B cell (primary cell): ENCODE data around the gene CECR2. TPM values are rescaled to one million over a fixed set of nuclear protein-coding genes. Genes with fewer than 3 reads are reported as not detected.

ENCODE experiments used
- ATAC-seq: fragments of 200-7000 bp; cut with Tn5 transposase; one replicate; pipeline ENCODE4 v1.10.0; 2021; ENCODE audit warnings: low read depth, mild to moderate bottlenecking, moderate number of reproducible peaks, moderate library complexity
- CTCF ChIA-PET: fragments of 350-600 bp; sonication (Branson Sonifier 250); formaldehyde crosslinking; loops from one replicate; lab custom pipeline; 2021; ENCODE audit warnings: antibody characterized with exemption, inconsistent platforms; lab: Charles Lee
- POLR2A ChIA-PET: fragments of 350-600 bp; sonication (Branson Sonifier 250); formaldehyde crosslinking; loops from one replicate; lab custom pipeline; 2021; ENCODE audit warnings: antibody characterized with exemption; lab: Charles Lee
- DNase-seq: peaks from one replicate; pipeline ENCODE4 v3.0.0; 2013
- H2AFZ ChIP-seq: 2 replicates; pipeline ENCODE4 v1.6.1; 2012; ENCODE audit warnings: mild to moderate bottlenecking, low read depth, low read length; ENCODE audit not compliant: insufficient read depth, poor library complexity, severe bottlenecking
- H3K27ac ChIP-seq, 2 donors: 1 replicate in 1 of 2; 2 replicates in 1 of 2; pipeline ENCODE4 v1.5.1; 2012 to 2013; ENCODE audit warnings: low read length in 2 of 2, mild to moderate bottlenecking in 2 of 2, moderate library complexity in 1 of 2
- H3K27me3 ChIP-seq, 4 experiments: fragments of 200-600 bp in 1 of 4; sonication (generic) in 1 of 4; replicated peaks in 1 of 4; 1 replicate in 2 of 4; 2 replicates in 2 of 4; pipeline versions ENCODE4 v1.6.1 to v1.7.0; 2013 to 2016; ENCODE audit warnings: low read length in 3 of 4, mild to moderate bottlenecking in 2 of 4, mixed read lengths in 1 of 4, moderate library complexity in 1 of 4; ENCODE audit not compliant: insufficient read depth in 4 of 4, control insufficient read depth in 3 of 4; ENCODE audit errors: control extremely low read depth in 1 of 4
- H3K36me3 ChIP-seq, 2 experiments: replicated peaks in 1 of 2; 1 replicate in 1 of 2; 2 replicates in 1 of 2; pipeline versions ENCODE4 v1.6.1 to v1.7.1; 2013; ENCODE audit warnings: low read length in 1 of 2; ENCODE audit not compliant: insufficient read depth in 2 of 2, control insufficient read depth in 1 of 2; ENCODE audit errors: control extremely low read depth in 1 of 2, extremely low read depth in 1 of 2
- H3K4me1 ChIP-seq, 2 donors: fragments of 200-600 bp in 1 of 2; sonication (generic) in 1 of 2; 1 replicate in 1 of 2; 2 replicates in 1 of 2; pipeline versions ENCODE4 v1.5.1 to v1.6.1; 2013 to 2017; ENCODE audit warnings: low read length in 2 of 2; ENCODE audit not compliant: control insufficient read depth in 2 of 2, insufficient read depth in 2 of 2
- H3K4me2 ChIP-seq: replicated peaks from 2 replicates; pipeline ENCODE3; 2012; ENCODE audit warnings: mild to moderate bottlenecking, low read depth, low read length; ENCODE audit not compliant: poor library complexity, severe bottlenecking
- H3K4me3 ChIP-seq, 5 experiments: fragments of 200-600 bp in 1 of 5; sonication (generic) in 1 of 5; 1 replicate in 3 of 5; 2 replicates in 2 of 5; pipeline versions ENCODE4 v1.5.1 to v1.7.0; 2011 to 2016; ENCODE audit warnings: low read length in 4 of 5, mild to moderate bottlenecking in 4 of 5, low read depth in 2 of 5, control low read depth in 1 of 5, moderate library complexity in 1 of 5; ENCODE audit not compliant: insufficient read depth in 1 of 5; ENCODE audit errors: control extremely low read depth in 1 of 5, extremely low read depth in 1 of 5
- H3K79me2 ChIP-seq: fragments of 200-600 bp; sonication (generic); one replicate; pipeline ENCODE4 v1.6.0; 2016; ENCODE audit warnings: low read length; ENCODE audit not compliant: control insufficient read depth, insufficient read depth
- H3K9ac ChIP-seq: fragments of 200-600 bp; sonication (generic); 2 replicates; pipeline ENCODE4 v1.6.1; 2017; ENCODE audit warnings: mild to moderate bottlenecking, low read length, moderate library complexity
- H3K9me3 ChIP-seq, 3 donors: one replicate each; pipeline versions ENCODE4 v1.6.1 to v1.7.1; 2013; ENCODE audit warnings: low read length in 2 of 3; ENCODE audit not compliant: control insufficient read depth in 2 of 3, insufficient read depth in 1 of 3; ENCODE audit errors: control extremely low read depth in 1 of 3
- H4K20me1 ChIP-seq: 2 replicates; pipeline ENCODE4 v1.6.0; 2012; ENCODE audit warnings: mild to moderate bottlenecking, low read length; ENCODE audit not compliant: insufficient read depth, control insufficient read depth, poor library complexity, severe bottlenecking
- H3K27ac Mint-ChIP-seq: one replicate; pipeline ENCODE4 v1.8.0; 2021; ENCODE audit warnings: mixed read lengths
- H3K27me3 Mint-ChIP-seq: one replicate; pipeline ENCODE4 v1.8.0; 2021; ENCODE audit warnings: mixed read lengths
- H3K4me1 Mint-ChIP-seq: one replicate; pipeline ENCODE4 v1.8.0; 2021; ENCODE audit warnings: mixed read lengths
- H3K4me3 Mint-ChIP-seq: one replicate; pipeline ENCODE4 v1.8.0; 2021; ENCODE audit warnings: mixed read lengths
- H3K9me3 Mint-ChIP-seq: one replicate; pipeline ENCODE4 v1.8.0; 2022; ENCODE audit warnings: mixed read lengths; ENCODE audit not compliant: insufficient read depth
- CTCF ChIP-seq: fragments of 200-600 bp; IDR thresholded peaks from one replicate; pipeline ENCODE4 v1.8.0; 2022; ENCODE audit warnings: antibody characterized with exemption, mild to moderate bottlenecking
- EZH2 ChIP-seq: IDR thresholded peaks from 2 replicates; pipeline ENCODE4 v1.6.1; 2012; ENCODE audit warnings: borderline replicate concordance, low read depth, mild to moderate bottlenecking, moderate library complexity, low read length; ENCODE audit not compliant: insufficient read depth, poor library complexity, severe bottlenecking
- WGBS: methylation state at CpG from one replicate; pipeline ENCODE4 v1.1.5; 2013; ENCODE audit warnings: missing lambda C conversion rate; ENCODE audit not compliant: insufficient coverage; 5-methylcytosine and 5-hydroxymethylcytosine counted together
- intact Hi-C: fragments of 100-400 bp; cut with micrococcal nuclease; formaldehyde crosslinking; loops from one replicate; pipeline ENCODE4 v1.10.0; 2022
- polyA plus RNA-seq: library from polyadenylated mRNA; depleted of rRNA; stranded (reverse); fragments of >200 nt; gene quantifications from 2 replicates; pipeline ENCODE4 v1.2.3, GENCODE V29; 2012
- total RNA-seq, 2 donors: library from RNA; stranded (reverse); fragments of 120-200 nt in 1 of 2; gene quantifications; 1 replicate in 1 of 2; 2 replicates in 1 of 2; pipeline versions ENCODE4 v1.2.3 to v1.2.4, GENCODE V29; 2013 to 2022

CECR2 gene
- total and polyA plus RNA-seq, 2 donors (not counting 1 experiment from before 2014, with no cell fraction given), result 0.13 to 6.6 TPM

DNA sequence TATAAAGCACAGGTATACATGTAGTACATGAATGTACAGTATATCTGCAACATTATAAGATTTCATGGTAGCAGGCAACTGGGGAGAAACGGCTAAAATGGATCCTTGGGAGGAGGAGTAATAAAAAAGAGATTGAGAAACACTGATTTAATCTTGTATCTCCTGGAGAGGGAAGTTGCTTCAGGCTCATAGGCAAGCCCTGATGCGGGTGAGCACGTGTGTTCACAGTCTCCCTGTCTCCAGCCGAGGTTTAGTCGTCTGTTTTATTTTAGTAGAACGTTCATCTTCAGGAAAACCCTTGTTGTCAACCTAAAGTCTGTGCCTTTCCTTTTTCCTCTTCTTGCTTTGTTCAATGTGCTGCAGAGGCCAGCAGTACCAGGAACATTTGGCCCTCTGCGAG, 172.2 kb downstream of the CECR2 start:
- ChIA-PET CTCF (no interaction called here), POLR2A (no interaction called here)
- Histone ChIP-seq H4K20me1 (no peaks in the 10 kb centered on the region), H3K4me1 (no peaks in the 10 kb centered on the region), H3K4me2 (no peak overlapping the region), H2AFZ (no peak overlapping the region), H3K27ac (no peak overlapping the region), H3K79me2 (no peaks in the 10 kb centered on the region), H3K9ac (no peak overlapping the region), H3K9me3 (no peaks in the 10 kb centered on the region), H3K4me3 (no peak overlapping the region), H3K36me3 (no peaks in the 10 kb centered on the region), H3K27me3 (no peaks in the 10 kb centered on the region)
- WGBS, result 87% methylated on average over 6 of the region's 7 CpGs
- intact Hi-C loops, result no loop called here
- peaks cover 5% of the 10 kb centered on the region for H3K27me3 Mint-ChIP-seq
- no peak for DNase-seq
- no peak for ATAC-seq
- TF ChIP-seq EZH2, result no peak
- no peak for TF ChIP-seq CTCF
- no peak overlapping the region for H3K4me3 Mint-ChIP-seq
- H3K4me1 Mint-ChIP-seq, result no peaks in the 10 kb centered on the region
- no peak overlapping the region for H3K27ac Mint-ChIP-seq
- H3K9me3 Mint-ChIP-seq, result no peaks in the 10 kb centered on the region

DNA sequence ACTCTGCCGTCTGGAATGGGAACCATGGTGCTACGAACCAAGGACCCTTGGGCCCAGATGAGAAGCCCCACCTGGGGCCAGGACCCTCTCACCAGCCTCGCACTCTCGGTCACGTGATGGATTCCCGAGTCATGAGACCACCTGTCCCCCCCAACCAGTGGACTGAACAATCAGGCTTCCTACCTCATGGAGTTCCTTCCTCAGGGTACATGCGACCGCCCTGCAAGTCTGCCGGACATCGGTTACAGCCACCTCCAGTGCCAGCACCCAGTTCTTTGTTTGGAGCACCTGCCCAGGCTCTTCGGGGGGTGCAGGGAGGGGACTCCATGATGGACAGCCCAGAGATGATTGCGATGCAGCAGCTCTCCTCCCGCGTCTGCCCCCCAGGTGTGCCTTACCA, 173.2 kb downstream of the CECR2 start:
- ATAC-seq (no peak), DNase-seq (no peak)
- Histone ChIP-seq H3K27ac (no peak overlapping the region), H3K27me3 (no peaks in the 10 kb centered on the region), H2AFZ (no peak overlapping the region), H3K9me3 (no peaks in the 10 kb centered on the region), H3K36me3 (no peaks in the 10 kb centered on the region), H3K79me2 (no peaks in the 10 kb centered on the region), H4K20me1 (no peaks in the 10 kb centered on the region), H3K4me2 (no peak overlapping the region), H3K9ac (no peak overlapping the region), H3K4me3 (no peak overlapping the region), H3K4me1 (no peaks in the 10 kb centered on the region)
- Mint-ChIP-seq H3K4me3 (no peak overlapping the region), H3K27ac (no peak overlapping the region), H3K4me1 (no peaks in the 10 kb centered on the region), H3K9me3 (no peaks in the 10 kb centered on the region), H3K27me3 (no peaks in the 10 kb centered on the region)
- ChIA-PET POLR2A (no interaction called here), CTCF (no interaction called here)
- WGBS, result 94% methylated on average over 12 of the region's 14 CpGs
- intact Hi-C loops, result no loop called here
- no peak for TF ChIP-seq CTCF
- no peak for TF ChIP-seq EZH2
